HepG2 (cell line): Measurements from ENCODE around the gene SLC17A5. TPM values are rescaled to one million over a fixed set of nuclear protein-coding genes. Genes with fewer than 3 reads are reported as not detected.

Experiments
- AGO2 ChIP-seq: fragments of 200-400 bp; formaldehyde crosslinking; optimal IDR thresholded peaks from 2 replicates; pipeline ENCODE3; 2017; ENCODE audit warnings: mild to moderate bottlenecking, low read depth, low read length, moderate library complexity
- DMTF1 ChIP-seq: sonication (generic); formaldehyde crosslinking; IDR thresholded peaks from 2 replicates; pipeline ENCODE4 v1.4.0; 2020; ENCODE audit warnings: mild to moderate bottlenecking, missing genetic modification reagents
- EP300 ChIP-seq, 3 experiments: sonication (generic) in 1 of 3; formaldehyde crosslinking in 1 of 3; IDR thresholded peaks; 2 replicates each; pipeline versions ENCODE4 v1.5.1 to v1.6.1; 2011 to 2020; ENCODE audit warnings: low read depth in 2 of 3, low read length in 2 of 3, borderline replicate concordance in 1 of 3, improper control_type of control experiment in 1 of 3, mild to moderate bottlenecking in 1 of 3, missing genetic modification reagents in 1 of 3, moderate library complexity in 1 of 3
- ETV5 ChIP-seq: IDR thresholded peaks from 2 replicates; pipeline ENCODE4 v1.6.1; 2018; ENCODE audit warnings: missing biosample characterization, missing genetic modification reagents, inconsistent platforms, borderline replicate concordance
- HOMEZ ChIP-seq: IDR thresholded peaks from 2 replicates; pipeline ENCODE4 v1.6.1; 2016; ENCODE audit warnings: low read depth
- MAFF ChIP-seq: IDR thresholded peaks from 2 replicates; pipeline ENCODE4 v1.6.1; 2011; ENCODE audit warnings: low read depth, low read length, improper control_type of control experiment
- MLLT10 ChIP-seq: sonication (generic); formaldehyde crosslinking; IDR thresholded peaks from 2 replicates; pipeline ENCODE4 v1.4.0; 2020; ENCODE audit warnings: missing genetic modification reagents
- SNAPC4 ChIP-seq: sonication (generic); formaldehyde crosslinking; IDR thresholded peaks from 2 replicates; pipeline ENCODE4 v1.4.0; 2020; ENCODE audit warnings: mild to moderate bottlenecking, missing genetic modification reagents
- SRSF4 ChIP-seq: fragments of 200-400 bp; formaldehyde crosslinking; IDR thresholded peaks from one replicate; pipeline ENCODE4 v1.6.1; 2018; ENCODE audit warnings: mild to moderate bottlenecking, low read depth, low read length, moderate library complexity; ENCODE audit not compliant: poor library complexity, severe bottlenecking
- UBTF ChIP-seq: sonication (generic); formaldehyde crosslinking; IDR thresholded peaks from 2 replicates; pipeline ENCODE4 v1.4.0; 2020; ENCODE audit warnings: mild to moderate bottlenecking, missing genetic modification reagents
- ZFAT ChIP-seq: sonication (generic); formaldehyde crosslinking; conservative IDR thresholded peaks from 2 replicates; pipeline ENCODE4 v1.8.1; 2023; ENCODE audit warnings: missing genetic modification reagents, inconsistent platforms
- ZNF253 ChIP-seq: sonication (generic); formaldehyde crosslinking; IDR thresholded peaks from 2 replicates; pipeline ENCODE4 v1.8.0; 2022; ENCODE audit warnings: mild to moderate bottlenecking, missing genetic modification reagents, borderline replicate concordance
- ZNF337 ChIP-seq: sonication (generic); formaldehyde crosslinking; IDR thresholded peaks from 2 replicates; pipeline ENCODE4 v1.5.1; 2020; ENCODE audit warnings: missing genetic modification reagents, low read depth, mild to moderate bottlenecking, borderline replicate concordance
- ZNF775 ChIP-seq: sonication (generic); formaldehyde crosslinking; IDR thresholded peaks from 2 replicates; pipeline ENCODE4 v1.4.0; 2020; ENCODE audit warnings: missing genetic modification reagents, mild to moderate bottlenecking, moderate library complexity, borderline replicate concordance
- polyA plus RNA-seq, 8 experiments: library from polyadenylated mRNA; depleted of rRNA in 3 of 8; stranded (reverse) in 7 of 8; unstranded in 1 of 8; fragments of >200 nt; fragmentation: Illumina TruSeq in 4 of 8; extraction: Trizol in 4 of 8; gene quantifications; 2 replicates each; pipeline versions ENCODE4 v1.2.1 to v1.2.3, GENCODE V29; 2011 to 2016; ENCODE audit warnings: low read depth in 4 of 8, missing spikeins in 1 of 8, mixed read lengths in 1 of 8; ENCODE audit not compliant: insufficient read depth in 1 of 8
- total RNA-seq, 5 experiments: library from RNA; depleted of rRNA; stranded (reverse); fragments of >200 nt; fragmentation: Illumina TruSeq; extraction: Trizol; gene quantifications; 2 replicates each; pipeline ENCODE4 v1.2.3, GENCODE V29; 2016; ENCODE audit warnings: low read depth in 1 of 5

The SLC17A5 gene
- total and polyA plus RNA-seq, 2 of the 13 experiments (the other 11 are each of a cell fraction or from before 2014, with no cell fraction given): 18.3 to 20.5 TPM

- TF ChIP-seq DMTF1 (no peak), ZFAT (peak; percentile 96), ETV5 (CRISPR knock-in tag) (peak; percentile 22; the same call in 1 of the 2 replicates), MAFF (0 out of 2 replicates have a peak, but pooled peaks have one; percentile 9), SNAPC4 (no peak), MLLT10 (no peak), HOMEZ (CRISPR knock-in tag) (no peak), AGO2 (no peak), ZNF775 (CRISPR knock-in tag) (no peak), ZNF337 (CRISPR knock-in tag) (no peak), ZNF253 (CRISPR knock-in tag) (no peak), UBTF (peak; percentile 31; the same call in 1 of the 2 replicates), SRSF4 (no peak), EP300 (IDR thresholded peaks at IDR 0.05; ENCODE audit: low read depth in 2 of 2, low read length in 2 of 2) (peak in 1 of 2 experiments; percentile 83; a peak in 1 of 4 replicates), EP300 (CRISPR knock-in tag; IDR thresholded peaks at IDR 0.05; ENCODE audit: borderline replicate concordance) (peak; percentile 57; the same call in 1 of the 2 replicates)
Measured at GRCh38 chr6:73580247-73581149, 73.3 kb downstream of the SLC17A5 start (continued).
